Stimulated activated naive CD8-positive, alpha-beta T cell treated with anti-CD3 and anti-CD28 coated beads, Interleukin-15, amount 100 ng/mL, for 72 hours (primary cell): ENCODE data around the gene ZDHHC17.

Experiments
- ATAC-seq: fragments of 150-1000 bp; cut with Tn5 transposase; 2 replicates; pipeline ENCODE4 v1.10.0; 2021; ENCODE audit warnings: mild to moderate bottlenecking, moderate library complexity
- DNase-seq, 2 donors: peaks; one replicate each; pipeline ENCODE4 v3.0.0; 2021 to 2022
- H3K27ac Mint-ChIP-seq, 2 donors: one replicate each; pipeline ENCODE4 v1.8.0; 2022; ENCODE audit warnings: mild to moderate bottlenecking in 2 of 2, mixed read lengths in 2 of 2, moderate library complexity in 2 of 2
- H3K27me3 Mint-ChIP-seq: one replicate; pipeline ENCODE4 v1.8.0; 2022; ENCODE audit warnings: mixed read lengths
- H3K4me1 Mint-ChIP-seq: one replicate; pipeline ENCODE4 v1.8.0; 2022; ENCODE audit warnings: mild to moderate bottlenecking, mixed read lengths
- H3K4me3 Mint-ChIP-seq, 2 donors: one replicate each; pipeline ENCODE4 v1.8.0; 2022; ENCODE audit warnings: mild to moderate bottlenecking in 2 of 2, mixed read lengths in 2 of 2, moderate library complexity in 1 of 2
- H3K9me3 Mint-ChIP-seq, 2 donors: one replicate each; pipeline ENCODE4 v1.8.0; 2022; ENCODE audit warnings: mixed read lengths in 2 of 2

The ZDHHC17 gene

GRCh38 chr12:76789335-76790050 lies 25.6 kb downstream of the ZDHHC17 start:
- Mint-ChIP-seq H3K27me3 (no peaks in the 10 kb centered on the region), H3K9me3 (peaks cover 8 to 10% of the 10 kb centered on the region in 2 donors), H3K4me3 (no peak overlapping the region), H3K27ac (no peak overlapping the region), H3K4me1 (peaks cover 20% of the 10 kb centered on the region)
- DNase-seq, result no peak
- no peak for ATAC-seq

- DNase-seq (no peak), ATAC-seq (no peak)
- Mint-ChIP-seq H3K4me3 (no peak overlapping the region), H3K9me3 (peaks cover 1 to 5% of the 10 kb centered on the region in 2 donors), H3K4me1 (peaks cover 14% of the 10 kb centered on the region), H3K27ac (no peak overlapping the region), H3K27me3 (no peaks in the 10 kb centered on the region)
These were observed 26.9 kb downstream of the ZDHHC17 start for GRCh38 chr12:76790564-76791552.

- peaks cover 14% of the 10 kb centered on the region for H3K4me1 Mint-ChIP-seq
- H3K4me3 Mint-ChIP-seq, result no peak overlapping the region
- H3K27ac Mint-ChIP-seq, result no peak overlapping the region
- DNase-seq (no peak), ATAC-seq (no peak)
- H3K9me3 Mint-ChIP-seq, result no peaks in the 10 kb centered on the region
- no peaks in the 10 kb centered on the region for H3K27me3 Mint-ChIP-seq
These were observed 28.9 kb downstream of the ZDHHC17 start for GRCh38 chr12:76792828-76793227.

GRCh38 chr12:76798864-76799263 lies 34.9 kb downstream of the ZDHHC17 start:
- no peak for ATAC-seq
- no peaks in the 10 kb centered on the region for H3K27me3 Mint-ChIP-seq
- no peak overlapping the region for H3K4me3 Mint-ChIP-seq
- H3K4me1 Mint-ChIP-seq, result no peaks in the 10 kb centered on the region
- H3K27ac Mint-ChIP-seq, result no peak overlapping the region
- H3K9me3 Mint-ChIP-seq, result peaks cover 9 to 14% of the 10 kb centered on the region in 2 donors
- DNase-seq, result no peak

GRCh38 chr12:76799362-76799761 lies 35.4 kb downstream of the ZDHHC17 start:
- Mint-ChIP-seq H3K27ac (no peak overlapping the region), H3K9me3 (peaks cover 9 to 14% of the 10 kb centered on the region in 2 donors), H3K4me3 (no peak overlapping the region), H3K27me3 (no peaks in the 10 kb centered on the region), H3K4me1 (no peaks in the 10 kb centered on the region)
- ATAC-seq (no peak), DNase-seq (no peak)

- H3K9me3 Mint-ChIP-seq, result peaks cover 9 to 14% of the 10 kb centered on the region in 2 donors
- no peaks in the 10 kb centered on the region for H3K27me3 Mint-ChIP-seq
- no peak for ATAC-seq
- H3K4me3 Mint-ChIP-seq, result no peak overlapping the region
- H3K27ac Mint-ChIP-seq, result no peak overlapping the region
- no peaks in the 10 kb centered on the region for H3K4me1 Mint-ChIP-seq
- DNase-seq, result no peak
These were observed 38.1 kb downstream of the ZDHHC17 start for GRCh38 chr12:76802060-76802459.

GRCh38 chr12:76804435-76804976 lies 40.6 kb downstream of the ZDHHC17 start:
- Mint-ChIP-seq H3K27me3 (no peaks in the 10 kb centered on the region), H3K9me3 (peaks cover 9 to 14% of the 10 kb centered on the region in 2 donors), H3K4me3 (no peak overlapping the region), H3K4me1 (no peaks in the 10 kb centered on the region), H3K27ac (no peak overlapping the region)
- DNase-seq (no peak), ATAC-seq (no peak)

- Mint-ChIP-seq H3K9me3 (no peaks in the 10 kb centered on the region), H3K4me3 (no peak overlapping the region), H3K27me3 (no peaks in the 10 kb centered on the region), H3K27ac (no peak overlapping the region), H3K4me1 (no peaks in the 10 kb centered on the region)
- ATAC-seq, result no peak
- no peak for DNase-seq
These were observed 46.9 kb downstream of the ZDHHC17 start for GRCh38 chr12:76810671-76811419.

- no peaks in the 10 kb centered on the region for H3K9me3 Mint-ChIP-seq
These were observed 48.1 kb downstream of the ZDHHC17 start for GRCh38 chr12:76811976-76812375.

GRCh38 chr12:76813265-76813664 lies 49.4 kb downstream of the ZDHHC17 start:
- no peak overlapping the region for H3K27ac Mint-ChIP-seq
- no peak for ATAC-seq
- H3K27me3 Mint-ChIP-seq, result no peaks in the 10 kb centered on the region
- DNase-seq, result no peak
- no peaks in the 10 kb centered on the region for H3K4me1 Mint-ChIP-seq
- no peaks in the 10 kb centered on the region for H3K9me3 Mint-ChIP-seq
- no peak overlapping the region for H3K4me3 Mint-ChIP-seq

More at GRCh38 chr12:76811976-76812375, 48.1 kb downstream of the ZDHHC17 start:
- ATAC-seq, result no peak
- Mint-ChIP-seq H3K4me1 (no peaks in the 10 kb centered on the region), H3K4me3 (no peak overlapping the region), H3K27me3 (no peaks in the 10 kb centered on the region), H3K27ac (no peak overlapping the region)
- DNase-seq, result no peak

GRCh38 chr12:76813972-76814371 lies 50.1 kb downstream of the ZDHHC17 start:
- H3K27ac Mint-ChIP-seq, result no peak overlapping the region
- H3K27me3 Mint-ChIP-seq, result no peaks in the 10 kb centered on the region
- ATAC-seq (no peak), DNase-seq (no peak)
- H3K4me1 Mint-ChIP-seq, result no peaks in the 10 kb centered on the region
- H3K9me3 Mint-ChIP-seq, result no peaks in the 10 kb centered on the region
- H3K4me3 Mint-ChIP-seq, result no peak overlapping the region

GRCh38 chr12:76820888-76821482 lies 57.1 kb downstream of the ZDHHC17 start:
- H3K4me3 Mint-ChIP-seq, result no peak overlapping the region
- H3K4me1 Mint-ChIP-seq, result no peaks in the 10 kb centered on the region
- no peak for DNase-seq
- no peaks in the 10 kb centered on the region for H3K9me3 Mint-ChIP-seq
- no peak overlapping the region for H3K27ac Mint-ChIP-seq
- no peak for ATAC-seq
- no peaks in the 10 kb centered on the region for H3K27me3 Mint-ChIP-seq

GRCh38 chr12:76830436-76830835 lies 66.5 kb downstream of the ZDHHC17 start:
- Mint-ChIP-seq H3K4me1 (no peaks in the 10 kb centered on the region), H3K4me3 (no peak overlapping the region), H3K27me3 (no peaks in the 10 kb centered on the region), H3K27ac (no peak overlapping the region), H3K9me3 (no peaks in the 10 kb centered on the region)
- ATAC-seq (no peak), DNase-seq (no peak)

- ATAC-seq, result no peak
- Mint-ChIP-seq H3K27ac (no peak overlapping the region), H3K4me1 (no peaks in the 10 kb centered on the region), H3K9me3 (no peaks in the 10 kb centered on the region), H3K27me3 (no peaks in the 10 kb centered on the region), H3K4me3 (no peak overlapping the region)
- no peak for DNase-seq
These were observed 72.7 kb downstream of the ZDHHC17 start for GRCh38 chr12:76836633-76837032.

- DNase-seq, result no peak
- no peaks in the 10 kb centered on the region for H3K9me3 Mint-ChIP-seq
- H3K27ac Mint-ChIP-seq, result no peak overlapping the region
- H3K4me1 Mint-ChIP-seq, result no peaks in the 10 kb centered on the region
- no peak overlapping the region for H3K4me3 Mint-ChIP-seq
- ATAC-seq, result no peak
- no peaks in the 10 kb centered on the region for H3K27me3 Mint-ChIP-seq
These were observed 83.3 kb downstream of the ZDHHC17 start for GRCh38 chr12:76847260-76847659.
